IMR-90 (cell line): ENCODE data around the gene AFG1L. TPM values are rescaled to one million over a fixed set of nuclear protein-coding genes. Genes with fewer than 3 reads are reported as not detected.

Experiments used
- ATAC-seq: fragments of 200-7000 bp; cut with Tn5 transposase; 2 replicates; pipeline ENCODE4 v1.9.1; 2020; ENCODE audit warnings: low read depth, mild to moderate bottlenecking, moderate library complexity
- BruUV-seq: library from RNA; stranded (reverse); fragments of 400-500 nt; replicated peaks from 2 replicates; lab custom pipeline; 2021; lab: Mats Ljungman, UMichigan
- CTCF ChIA-PET: fragments of 300-600 bp; formaldehyde crosslinking; extraction: SDS; loops from one replicate; lab custom pipeline; 2021; ENCODE audit warnings: antibody characterized with exemption; lab: Yijun Ruan, JAX
- POLR2A ChIA-PET: fragments of 300-600 bp; sonication (Branson Sonifier 250); formaldehyde crosslinking; loops from one replicate; lab custom pipeline; 2022; ENCODE audit warnings: antibody characterized with exemption; ENCODE audit not compliant: unreplicated experiment; lab: Charles Lee
- DNase-seq: peaks from one replicate; pipeline ENCODE4 v3.0.0; 2013
- H2AFZ ChIP-seq: replicated peaks from 2 replicates; pipeline ENCODE3; 2013; ENCODE audit warnings: low read length, mild to moderate bottlenecking; ENCODE audit not compliant: poor library complexity
- H2AK5ac ChIP-seq: 2 replicates; pipeline ENCODE4 v1.6.1; 2013; ENCODE audit warnings: low read depth, low read length, inconsistent platforms
- H2AK9ac ChIP-seq: replicated peaks from 2 replicates; pipeline ENCODE3; 2013; ENCODE audit warnings: mild to moderate bottlenecking, low read depth, low read length, moderate library complexity; ENCODE audit not compliant: poor library complexity
- H2BK120ac ChIP-seq: 2 replicates; pipeline ENCODE4 v1.6.1; 2013; ENCODE audit warnings: low read depth, low read length, inconsistent platforms
- H2BK15ac ChIP-seq: 3 replicates; pipeline ENCODE4 v1.6.1; 2013; ENCODE audit warnings: low read depth, low read length, inconsistent platforms
- H2BK20ac ChIP-seq: 2 replicates; pipeline ENCODE4 v1.6.1; 2013; ENCODE audit warnings: low read depth, mild to moderate bottlenecking, inconsistent platforms, low read length, moderate library complexity
- H2BK5ac ChIP-seq: 2 replicates; pipeline ENCODE4 v1.6.1; 2013; ENCODE audit warnings: mild to moderate bottlenecking, low read depth, low read length, inconsistent platforms; ENCODE audit not compliant: poor library complexity, severe bottlenecking
- H3K14ac ChIP-seq: replicated peaks from 2 replicates; pipeline ENCODE4 v1.6.1; 2013; ENCODE audit warnings: low read depth, low read length, inconsistent platforms
- H3K18ac ChIP-seq: 2 replicates; pipeline ENCODE4 v1.6.1; 2013; ENCODE audit warnings: low read depth, low read length, control low read depth
- H3K23ac ChIP-seq: 2 replicates; pipeline ENCODE4 v1.6.1; 2013; ENCODE audit warnings: low read depth, low read length, inconsistent platforms
- H3K27ac ChIP-seq: 2 replicates; pipeline ENCODE4 v1.5.1; 2013; ENCODE audit warnings: mild to moderate bottlenecking, control low read depth, low read length; ENCODE audit not compliant: insufficient read depth
- H3K27me3 ChIP-seq: 2 replicates; pipeline ENCODE4 v1.6.1; 2013; ENCODE audit warnings: low read length; ENCODE audit not compliant: control insufficient read depth, insufficient read depth
- H3K36me3 ChIP-seq: 2 replicates; pipeline ENCODE4 v1.6.1; 2013; ENCODE audit warnings: low read length, mixed read lengths; ENCODE audit not compliant: control insufficient read depth, insufficient read depth
- H3K4ac ChIP-seq: 2 replicates; pipeline ENCODE4 v1.6.1; 2013; ENCODE audit warnings: low read depth, low read length, inconsistent platforms
- H3K4me1 ChIP-seq: 2 replicates; pipeline ENCODE4 v1.6.1; 2013; ENCODE audit warnings: low read length, mixed read lengths; ENCODE audit not compliant: control insufficient read depth, insufficient read depth
- H3K4me2 ChIP-seq: 2 replicates; pipeline ENCODE4 v1.6.1; 2013; ENCODE audit warnings: low read depth, mild to moderate bottlenecking, control low read depth, low read length, moderate library complexity
- H3K4me3 ChIP-seq: 2 replicates; pipeline ENCODE4 v1.5.1; 2013; ENCODE audit warnings: low read depth, mild to moderate bottlenecking, control low read depth, low read length, moderate library complexity; ENCODE audit not compliant: insufficient read depth
- H3K56ac ChIP-seq: 2 replicates; pipeline ENCODE4 v1.6.1; 2013; ENCODE audit warnings: low read length, inconsistent platforms; ENCODE audit not compliant: insufficient read depth; ENCODE audit errors: extremely low read depth
- H3K79me1 ChIP-seq, 2 experiments: 2 replicates each; pipeline ENCODE4 v1.6.1; 2013; ENCODE audit warnings: low read length in 2 of 2, inconsistent platforms in 1 of 2, low read depth in 1 of 2
- H3K9ac ChIP-seq: 2 replicates; pipeline ENCODE4 v1.6.1; 2013; ENCODE audit warnings: low read depth, low read length, control low read depth
- H3K9me1 ChIP-seq: 2 replicates; pipeline ENCODE4 v1.6.1; 2013; ENCODE audit warnings: low read length, inconsistent platforms; ENCODE audit not compliant: insufficient read depth
- H3K9me3 ChIP-seq: 2 replicates; pipeline ENCODE4 v1.6.1; 2013; ENCODE audit warnings: low read length; ENCODE audit not compliant: control insufficient read depth, insufficient read depth
- H4K20me1 ChIP-seq: 2 replicates; pipeline ENCODE4 v1.6.1; 2013; ENCODE audit warnings: low read length, inconsistent platforms; ENCODE audit not compliant: insufficient read depth
- H4K5ac ChIP-seq: 2 replicates; pipeline ENCODE4 v1.6.1; 2013; ENCODE audit warnings: mild to moderate bottlenecking, low read depth, low read length, control low read depth
- H4K8ac ChIP-seq, 2 experiments: 2 replicates each; pipeline ENCODE4 v1.6.1; 2013; ENCODE audit warnings: low read depth in 2 of 2, low read length in 2 of 2, control low read depth in 1 of 2, inconsistent platforms in 1 of 2
- H4K91ac ChIP-seq: 2 replicates; pipeline ENCODE4 v1.6.1; 2013; ENCODE audit warnings: low read depth, low read length, inconsistent platforms; ENCODE audit not compliant: insufficient read depth
- RCOR1 ChIP-seq: IDR thresholded peaks from 2 replicates; pipeline ENCODE4 v1.6.1; 2012; ENCODE audit warnings: mild to moderate bottlenecking, low read length, improper control_type of control experiment; ENCODE audit not compliant: insufficient replicate concordance
- RFX5 ChIP-seq: IDR thresholded peaks from 2 replicates; pipeline ENCODE4 v1.8.0; 2012; ENCODE audit warnings: low read depth, mild to moderate bottlenecking, low read length, moderate library complexity
- whole genome bisulfite sequencing, 2 experiments: methylation state at CpG; one replicate each; pipeline versions ENCODE4 v1.1.5 to v1.1.7; 2013; ENCODE audit warnings: missing lambda C conversion rate in 2 of 2; ENCODE audit not compliant: insufficient read length in 1 of 2; ENCODE audit errors: extremely low coverage in 2 of 2; 5-methylcytosine and 5-hydroxymethylcytosine counted together
- dilution Hi-C: fragments of 300-500 bp; cut with HindIII; formaldehyde crosslinking; loops from one replicate; pipeline ENCODE4 v1.14.3; 2018; ENCODE audit warnings: low sequenced_read_pairs; ENCODE audit not compliant: unreplicated experiment
- in situ Hi-C: fragments of 300-500 bp; cut with MboI; formaldehyde crosslinking; loops from 3 replicates; pipeline ENCODE4 v1.14.3; 2019; ENCODE audit warnings: low sequenced_read_pairs, inconsistent platforms, mixed read lengths
- intact Hi-C: fragments of 100-400 bp; cut with micrococcal nuclease; formaldehyde crosslinking; loops from 2 replicates; pipeline ENCODE4 v1.10.0; 2022
- polyA plus RNA-seq, 3 experiments: library from polyadenylated mRNA; depleted of rRNA; stranded (reverse); fragments of >200 nt; gene quantifications; 2 replicates each; pipeline ENCODE4 v1.2.3, GENCODE V29; 2012; ENCODE audit warnings: low replicate concordance in 1 of 3
- total RNA-seq: library from RNA; depleted of rRNA; stranded (reverse); fragments of >200 nt; gene quantifications from 2 replicates; pipeline ENCODE4 v1.2.3, GENCODE V29; 2012
- TF ChIP-seq, protein P1 (sequence below): conservative IDR thresholded peaks from 2 replicates; pipeline ENCODE4 v1.5.1; 2012; ENCODE audit warnings: mild to moderate bottlenecking, low read depth, low read length, improper control_type of control experiment

The AFG1L gene
- total and polyA plus RNA-seq, 2 of the 4 experiments (the other 2 are of a cell fraction): 1.0 to 2.0 TPM

DNA sequence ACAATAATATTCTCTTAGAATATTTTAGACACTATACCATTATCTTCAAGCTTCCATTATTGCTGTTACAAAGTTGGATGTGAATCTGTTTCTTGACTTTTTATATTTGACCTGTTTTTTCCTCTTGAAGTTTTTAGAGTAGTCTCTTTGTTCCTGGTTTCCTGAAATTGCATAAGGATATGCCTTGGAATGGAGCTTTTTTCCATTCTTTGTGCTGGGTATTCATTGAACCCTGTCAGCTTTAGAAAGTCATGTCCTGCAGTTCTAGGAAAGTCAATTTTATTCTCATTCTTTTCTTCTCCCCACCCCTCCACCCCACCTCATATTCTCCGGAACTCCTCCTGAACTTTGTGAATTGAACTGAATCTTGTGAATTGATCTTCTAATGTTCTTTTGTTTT lies 173.5 kb downstream of the AFG1L start:
- no peak overlapping the region for H2AK9ac ChIP-seq
- no peak overlapping the region for H2BK5ac ChIP-seq
- dilution Hi-C loops: no loop called here
- no peaks in the 10 kb centered on the region for H3K9me3 ChIP-seq
- no peaks in the 10 kb centered on the region for H3K36me3 ChIP-seq
- ChIA-PET CTCF (no interaction called here), POLR2A (no interaction called here)
- no peak overlapping the region for H3K23ac ChIP-seq
- no peak overlapping the region for H3K14ac ChIP-seq
- no peaks in the 10 kb centered on the region for H3K4me1 ChIP-seq
- no peak overlapping the region for H3K4ac ChIP-seq
- H4K8ac ChIP-seq: no peak overlapping the region
- no peak overlapping the region for H2AFZ ChIP-seq
- in situ Hi-C loops: no loop called here
- WGBS, 2 experiments: no CpG with 5 or more reads among the region's 1 CpG
- H3K79me1 ChIP-seq: no peaks in the 10 kb centered on the region
- H3K4me2 ChIP-seq: no peak overlapping the region
- no peak overlapping the region for H3K27ac ChIP-seq
- H3K9ac ChIP-seq: no peak overlapping the region
- ATAC-seq (no peak), DNase-seq (no peak)
- H4K5ac ChIP-seq: no peak overlapping the region
- no peak overlapping the region for H3K4me3 ChIP-seq
- H2BK15ac ChIP-seq: no peak overlapping the region
- no peaks in the 10 kb centered on the region for H3K9me1 ChIP-seq
- H2BK120ac ChIP-seq: no peak overlapping the region
- H3K27me3 ChIP-seq: peaks cover 2% of the 10 kb centered on the region; the same call in 1 of the 2 replicates
- intact Hi-C loops: no loop called here
- no peak overlapping the region for H3K18ac ChIP-seq
- H2AK5ac ChIP-seq: no peak overlapping the region
- H4K20me1 ChIP-seq: no peaks in the 10 kb centered on the region
- H4K91ac ChIP-seq: no peak overlapping the region
- H3K56ac ChIP-seq: no peak overlapping the region
- TF ChIP-seq RCOR1 (no peak), RFX5 (no peak)
- TF ChIP-seq, protein P1, sequence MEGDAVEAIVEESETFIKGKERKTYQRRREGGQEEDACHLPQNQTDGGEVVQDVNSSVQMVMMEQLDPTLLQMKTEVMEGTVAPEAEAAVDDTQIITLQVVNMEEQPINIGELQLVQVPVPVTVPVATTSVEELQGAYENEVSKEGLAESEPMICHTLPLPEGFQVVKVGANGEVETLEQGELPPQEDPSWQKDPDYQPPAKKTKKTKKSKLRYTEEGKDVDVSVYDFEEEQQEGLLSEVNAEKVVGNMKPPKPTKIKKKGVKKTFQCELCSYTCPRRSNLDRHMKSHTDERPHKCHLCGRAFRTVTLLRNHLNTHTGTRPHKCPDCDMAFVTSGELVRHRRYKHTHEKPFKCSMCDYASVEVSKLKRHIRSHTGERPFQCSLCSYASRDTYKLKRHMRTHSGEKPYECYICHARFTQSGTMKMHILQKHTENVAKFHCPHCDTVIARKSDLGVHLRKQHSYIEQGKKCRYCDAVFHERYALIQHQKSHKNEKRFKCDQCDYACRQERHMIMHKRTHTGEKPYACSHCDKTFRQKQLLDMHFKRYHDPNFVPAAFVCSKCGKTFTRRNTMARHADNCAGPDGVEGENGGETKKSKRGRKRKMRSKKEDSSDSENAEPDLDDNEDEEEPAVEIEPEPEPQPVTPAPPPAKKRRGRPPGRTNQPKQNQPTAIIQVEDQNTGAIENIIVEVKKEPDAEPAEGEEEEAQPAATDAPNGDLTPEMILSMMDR: no peak
- no TSS peak for BruUV-seq
- no peak overlapping the region for H2BK20ac ChIP-seq
